H9 (cell line): ENCODE data around the gene KRT79. TPM values are rescaled to one million over a fixed set of nuclear protein-coding genes. Genes with fewer than 3 reads are reported as not detected.

Experiments
- DNase-seq: peaks from one replicate; pipeline ENCODE4 v3.0.0-alpha.2; 2017
- H2AFZ ChIP-seq: one replicate; pipeline ENCODE4 v1.6.1; 2013; ENCODE audit warnings: mild to moderate bottlenecking, low read length, control low read depth, moderate library complexity
- H2AK5ac ChIP-seq: 2 replicates; pipeline ENCODE4 v1.6.1; 2013; ENCODE audit warnings: low read length, control low read depth, mixed read lengths; ENCODE audit not compliant: insufficient read length
- H2BK120ac ChIP-seq: one replicate; pipeline ENCODE4 v1.6.1; 2013; ENCODE audit warnings: low read depth, mild to moderate bottlenecking, low read length, control low read depth, inconsistent platforms; ENCODE audit not compliant: poor library complexity, severe bottlenecking
- H2BK12ac ChIP-seq: 2 replicates; pipeline ENCODE4 v1.6.1; 2013; ENCODE audit warnings: low read length, control low read depth, mixed read lengths, low read depth; ENCODE audit not compliant: insufficient read length
- H2BK15ac ChIP-seq: 2 replicates; pipeline ENCODE4 v1.6.1; 2013; ENCODE audit warnings: low read depth, low read length, control low read depth
- H2BK20ac ChIP-seq: one replicate; pipeline ENCODE4 v1.6.1; 2013; ENCODE audit warnings: low read depth, mild to moderate bottlenecking, low read length, control low read depth, inconsistent platforms; ENCODE audit not compliant: poor library complexity, severe bottlenecking
- H2BK5ac ChIP-seq: 2 replicates; pipeline ENCODE4 v1.6.1; 2013; ENCODE audit warnings: low read length, control low read depth, mixed read lengths; ENCODE audit not compliant: insufficient read length
- H3K14ac ChIP-seq: 2 replicates; pipeline ENCODE4 v1.6.1; 2013; ENCODE audit warnings: low read length, control low read depth; ENCODE audit not compliant: insufficient read depth
- H3K18ac ChIP-seq: 2 replicates; pipeline ENCODE4 v1.6.1; 2013; ENCODE audit warnings: low read depth, mild to moderate bottlenecking, mixed read lengths, low read length, control low read depth; ENCODE audit not compliant: insufficient read length
- H3K23ac ChIP-seq: 2 replicates; pipeline ENCODE4 v1.6.1; 2013; ENCODE audit warnings: low read length, control low read depth, mixed read lengths, low read depth; ENCODE audit not compliant: insufficient read length
- H3K23me2 ChIP-seq: 2 replicates; pipeline ENCODE4 v1.6.1; 2013; ENCODE audit warnings: low read depth, mild to moderate bottlenecking, mixed read lengths, low read length, control low read depth; ENCODE audit not compliant: insufficient read length, poor library complexity, severe bottlenecking
- H3K27ac ChIP-seq: 2 replicates; pipeline ENCODE4 v1.5.1; 2013; ENCODE audit warnings: low read length, control low read depth, mixed read lengths, low read depth; ENCODE audit not compliant: insufficient read length
- H3K27me3 ChIP-seq: 2 replicates; pipeline ENCODE4 v1.6.1; 2013; ENCODE audit warnings: low read length, control low read depth, inconsistent platforms; ENCODE audit not compliant: insufficient read depth
- H3K4ac ChIP-seq: 2 replicates; pipeline ENCODE4 v1.6.1; 2013; ENCODE audit warnings: low read depth, mild to moderate bottlenecking, control low read depth, inconsistent platforms, low read length, moderate library complexity
- H3K4me1 ChIP-seq: 2 replicates; pipeline ENCODE4 v1.6.1; 2013; ENCODE audit warnings: low read length, control low read depth, inconsistent platforms; ENCODE audit not compliant: insufficient read depth
- H3K4me2 ChIP-seq: 2 replicates; pipeline ENCODE4 v1.6.1; 2013; ENCODE audit warnings: low read length, control low read depth, mixed read lengths; ENCODE audit not compliant: insufficient read length, insufficient read depth
- H3K56ac ChIP-seq: 2 replicates; pipeline ENCODE4 v1.6.1; 2013; ENCODE audit warnings: low read depth, mild to moderate bottlenecking, mixed read lengths, low read length, control low read depth; ENCODE audit not compliant: insufficient read length
- H3K79me1 ChIP-seq: 2 replicates; pipeline ENCODE4 v1.6.1; 2013; ENCODE audit warnings: low read depth, mild to moderate bottlenecking, moderate library complexity, low read length, control low read depth, inconsistent platforms; ENCODE audit not compliant: insufficient read depth, poor library complexity, severe bottlenecking
- H3K79me2 ChIP-seq: 2 replicates; pipeline ENCODE4 v1.6.1; 2013; ENCODE audit warnings: low read length, control low read depth, inconsistent platforms; ENCODE audit not compliant: insufficient read depth
- H3K9ac ChIP-seq: 2 replicates; pipeline ENCODE4 v1.6.1; 2013; ENCODE audit warnings: low read length, control low read depth, mixed read lengths; ENCODE audit not compliant: insufficient read length; ENCODE audit errors: extremely low read depth
- H3K9me3 ChIP-seq: one replicate; pipeline ENCODE4 v1.6.1; 2013; ENCODE audit warnings: low read depth, low read length, inconsistent platforms; ENCODE audit not compliant: control insufficient read depth
- H3T11ph ChIP-seq: one replicate; pipeline ENCODE4 v1.6.1; 2013; ENCODE audit warnings: mild to moderate bottlenecking, low read length, control low read depth, inconsistent platforms
- H4K20me1 ChIP-seq: one replicate; pipeline ENCODE4 v1.6.1; 2013; ENCODE audit not compliant: control insufficient read depth, insufficient read length, insufficient read depth
- H4K5ac ChIP-seq: 2 replicates; pipeline ENCODE4 v1.6.1; 2013; ENCODE audit warnings: low read depth, mild to moderate bottlenecking, mixed read lengths, low read length, control low read depth; ENCODE audit not compliant: insufficient read length
- H4K8ac ChIP-seq: replicated peaks from 2 replicates; pipeline ENCODE4 v1.6.1; 2013; ENCODE audit warnings: low read length, control low read depth, mixed read lengths, low read depth; ENCODE audit not compliant: insufficient read length
- H4K91ac ChIP-seq: 2 replicates; pipeline ENCODE4 v1.6.1; 2013; ENCODE audit warnings: low read depth, mild to moderate bottlenecking, moderate library complexity, mixed read lengths, low read length, control low read depth; ENCODE audit not compliant: insufficient read length
- H3K27ac Mint-ChIP-seq, 3 experiments: 2 replicates in 2 of 3; 3 replicates in 1 of 3; pipeline ENCODE4 v1.8.0; 2020 to 2021; ENCODE audit warnings: mixed read lengths in 3 of 3, mild to moderate bottlenecking in 1 of 3, moderate library complexity in 1 of 3
- H3K27me3 Mint-ChIP-seq: 2 replicates; pipeline ENCODE4 v1.8.0; 2021; ENCODE audit warnings: low read depth, mild to moderate bottlenecking, moderate library complexity, mixed read lengths
- H3K36me3 Mint-ChIP-seq, 3 experiments: 2 replicates in 2 of 3; 3 replicates in 1 of 3; pipeline ENCODE4 v1.8.0; 2020 to 2021; ENCODE audit warnings: low read depth in 3 of 3, mixed read lengths in 3 of 3; ENCODE audit not compliant: insufficient read depth in 1 of 3
- H3K4me1 Mint-ChIP-seq, 2 experiments: 2 replicates each; pipeline ENCODE4 v1.8.0; 2020; ENCODE audit warnings: mixed read lengths in 2 of 2
- H3K4me3 Mint-ChIP-seq, 2 experiments: 2 replicates in 1 of 2; 3 replicates in 1 of 2; pipeline ENCODE4 v1.8.0; 2020 to 2021; ENCODE audit warnings: mild to moderate bottlenecking in 2 of 2, mixed read lengths in 2 of 2, moderate library complexity in 1 of 2
- H3K9me3 Mint-ChIP-seq, 2 experiments: 2 replicates in 1 of 2; 3 replicates in 1 of 2; pipeline ENCODE4 v1.8.0; 2020; ENCODE audit warnings: mild to moderate bottlenecking in 2 of 2, mixed read lengths in 2 of 2, moderate library complexity in 1 of 2
- WGBS: extraction: QIAGEN DNeasy Blood & Tissue Kit; methylation state at CpG from one replicate; pipeline ENCODE4 v1.1.7; 2013; ENCODE audit warnings: missing lambda C conversion rate, low lambda C conversion rate, mixed read lengths; ENCODE audit not compliant: insufficient read length; ENCODE audit errors: extremely low coverage; 5-methylcytosine and 5-hydroxymethylcytosine counted together
- total RNA-seq: library from RNA; stranded (reverse); gene quantifications from 2 replicates; pipeline ENCODE4 v1.2.1, GENCODE V29; 2021
- TF ChIP-seq, protein P1 (sequence below): fragments of 200-600 bp; sonication (generic); conservative IDR thresholded peaks from 3 replicates; pipeline ENCODE4 v1.8.0; 2021; ENCODE audit warnings: antibody characterized with exemption, mild to moderate bottlenecking

Gene KRT79
- total RNA-seq, 1 experiment from 2014 or later: not detected

GRCh38 chr12:52805000-52805399 is 29.1 kb downstream of the KRT79 start:
- no peaks in the 10 kb centered on the region for H3K23me2 ChIP-seq
- no peak overlapping the region for H2BK15ac ChIP-seq
- no peak overlapping the region for H3K4ac ChIP-seq
- Mint-ChIP-seq H3K27me3 (peaks cover 10% of the 10 kb centered on the region), H3K9me3 (no peaks in the 10 kb centered on the region), H3K4me3 (no peak overlapping the region), H3K27ac (peak overlapping the region in 1 of 3 experiments; percentile 10; a peak in 1 of 7 replicates), H3K36me3 (no peaks in the 10 kb centered on the region), H3K4me1 (peaks cover 34% of the 10 kb centered on the region in 2 experiments)
- H4K20me1 ChIP-seq: peaks cover under 1% of the 10 kb centered on the region
- peak; percentile 85 for DNase-seq
- H2BK120ac ChIP-seq: no peak overlapping the region
- no peak overlapping the region for H4K91ac ChIP-seq
- H4K5ac ChIP-seq: no peak overlapping the region
- H3K27ac ChIP-seq: no peak overlapping the region
- no peak overlapping the region for H3K4me2 ChIP-seq
- H3K9ac ChIP-seq: no peak overlapping the region
- no peak overlapping the region for H3T11ph ChIP-seq
- no peak overlapping the region for H3K56ac ChIP-seq
- no peak overlapping the region for H3K18ac ChIP-seq
- H3K79me1 ChIP-seq: no peaks in the 10 kb centered on the region
- no peaks in the 10 kb centered on the region for H3K79me2 ChIP-seq
- TF ChIP-seq, protein P1, sequence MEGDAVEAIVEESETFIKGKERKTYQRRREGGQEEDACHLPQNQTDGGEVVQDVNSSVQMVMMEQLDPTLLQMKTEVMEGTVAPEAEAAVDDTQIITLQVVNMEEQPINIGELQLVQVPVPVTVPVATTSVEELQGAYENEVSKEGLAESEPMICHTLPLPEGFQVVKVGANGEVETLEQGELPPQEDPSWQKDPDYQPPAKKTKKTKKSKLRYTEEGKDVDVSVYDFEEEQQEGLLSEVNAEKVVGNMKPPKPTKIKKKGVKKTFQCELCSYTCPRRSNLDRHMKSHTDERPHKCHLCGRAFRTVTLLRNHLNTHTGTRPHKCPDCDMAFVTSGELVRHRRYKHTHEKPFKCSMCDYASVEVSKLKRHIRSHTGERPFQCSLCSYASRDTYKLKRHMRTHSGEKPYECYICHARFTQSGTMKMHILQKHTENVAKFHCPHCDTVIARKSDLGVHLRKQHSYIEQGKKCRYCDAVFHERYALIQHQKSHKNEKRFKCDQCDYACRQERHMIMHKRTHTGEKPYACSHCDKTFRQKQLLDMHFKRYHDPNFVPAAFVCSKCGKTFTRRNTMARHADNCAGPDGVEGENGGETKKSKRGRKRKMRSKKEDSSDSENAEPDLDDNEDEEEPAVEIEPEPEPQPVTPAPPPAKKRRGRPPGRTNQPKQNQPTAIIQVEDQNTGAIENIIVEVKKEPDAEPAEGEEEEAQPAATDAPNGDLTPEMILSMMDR: no peak
- H3K27me3 ChIP-seq: no peaks in the 10 kb centered on the region
- no peak overlapping the region for H2BK20ac ChIP-seq
- H3K4me1 ChIP-seq: peaks cover 6% of the 10 kb centered on the region; the same call in 1 of the 2 replicates
- H3K23ac ChIP-seq: no peak overlapping the region
- no CpG with 5 or more reads among the region's 1 CpG for WGBS
- no peak overlapping the region for H2BK12ac ChIP-seq
- no peaks in the 10 kb centered on the region for H3K9me3 ChIP-seq
- no peak overlapping the region for H2AK5ac ChIP-seq
- H4K8ac ChIP-seq: no peak overlapping the region
- H3K14ac ChIP-seq: no peak overlapping the region
- no peak overlapping the region for H2AFZ ChIP-seq
- H2BK5ac ChIP-seq: no peak overlapping the region
